Measurements from ENCODE around the gene TRERF1. TPM values are rescaled to one million over a fixed set of nuclear protein-coding genes. Genes with fewer than 3 reads are reported as not detected.

The TRERF1 gene
- total and polyA plus RNA-seq, 7 donors = 0.21 to 0.99 (median 0.44) TPM

- H3K27me3 ChIP-seq (ENCODE audit: insufficient read depth in 3 of 3, low read length in 2 of 3) = no peaks in the 10 kb centered on the region
- no peak overlapping the region for H3K4me3 ChIP-seq
- WGBS, 3 donors = 89 to 93% (median 90%) methylated on average over 7 of the region's 7 CpGs
- H3K36me3 ChIP-seq (ENCODE audit: insufficient read depth in 1 of 2, low read depth in 1 of 2) = no peaks in the 10 kb centered on the region
- ATAC-seq (peak in 1 of 4 donors; percentile 19), DNase-seq (no peak)
- intact Hi-C loops (cut with DNase I) = no loop called here
- H3K9me3 ChIP-seq = no peaks in the 10 kb centered on the region
- no peak overlapping the region for H3K27ac ChIP-seq
- no peaks in the 10 kb centered on the region for H3K4me1 ChIP-seq
- TF ChIP-seq CTCF (IDR thresholded peaks at IDR 0.05) = no peak
Measured at GRCh38 chr6:42239736-42240375, 211.9 kb downstream of the TRERF1 start.

DNA sequence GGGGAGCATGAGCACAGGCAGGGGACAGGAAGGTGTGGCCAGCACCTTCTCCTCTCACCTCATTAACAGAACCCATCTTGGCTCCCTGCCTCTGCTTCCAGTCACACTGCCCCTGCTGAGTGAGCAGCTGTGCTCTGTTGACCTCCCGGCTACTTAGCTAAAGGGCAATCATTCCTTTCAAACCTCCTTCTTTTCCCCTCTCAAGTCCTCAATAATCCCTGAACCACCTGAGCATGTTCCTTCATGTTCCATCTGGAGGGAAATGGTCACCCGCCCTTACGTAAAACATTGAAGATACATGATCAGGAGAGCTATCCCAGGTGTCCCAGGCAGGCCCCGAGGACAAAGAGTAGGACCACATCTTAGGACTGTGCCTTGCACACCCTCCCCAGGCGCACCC lies 212.4 kb downstream of the TRERF1 start:
- no peak overlapping the region for H3K4me3 ChIP-seq
- 88 to 94% (median 93%) methylated on average over 5 of the region's 5 CpGs for WGBS, 3 donors
- H3K27me3 ChIP-seq (ENCODE audit: insufficient read depth in 3 of 3, low read length in 2 of 3) = no peaks in the 10 kb centered on the region
- DNase-seq (no peak), ATAC-seq (no peak)
- H3K27ac ChIP-seq = no peak overlapping the region
- TF ChIP-seq CTCF (IDR thresholded peaks at IDR 0.05) = no peak
- H3K4me1 ChIP-seq = no peaks in the 10 kb centered on the region
- H3K36me3 ChIP-seq (ENCODE audit: insufficient read depth in 1 of 2, low read depth in 1 of 2) = no peaks in the 10 kb centered on the region
- H3K9me3 ChIP-seq = no peaks in the 10 kb centered on the region
- intact Hi-C loops (cut with DNase I) = no loop called here

DNA sequence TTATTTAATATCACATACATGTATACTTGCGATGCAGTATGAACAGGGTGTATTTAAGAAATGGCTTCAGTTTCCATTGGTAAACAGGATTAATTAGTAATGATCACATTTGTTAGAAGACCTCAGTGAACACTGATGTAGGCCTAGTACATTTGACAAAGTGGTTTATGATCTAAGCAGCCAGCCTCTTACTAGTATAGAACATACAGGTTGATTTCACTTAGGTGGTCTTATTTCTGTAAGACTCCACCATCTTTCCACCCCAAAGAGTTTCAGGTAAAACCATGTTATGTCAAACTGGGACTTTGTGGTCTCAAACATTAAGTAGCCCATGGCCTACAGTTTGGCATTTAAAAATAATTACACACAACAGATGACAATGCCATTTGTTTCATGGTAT lies 213.9 kb downstream of the TRERF1 start:
- Histone ChIP-seq H3K36me3 (ENCODE audit: insufficient read depth in 1 of 2, low read depth in 1 of 2) (no peaks in the 10 kb centered on the region), H3K27ac (no peak overlapping the region), H3K27me3 (ENCODE audit: insufficient read depth in 3 of 3, low read length in 2 of 3) (no peaks in the 10 kb centered on the region), H3K9me3 (no peaks in the 10 kb centered on the region), H3K4me1 (no peaks in the 10 kb centered on the region), H3K4me3 (no peak overlapping the region)
- 97 to 99% (median 98%) methylated on average over 1 of the region's 1 CpG for WGBS, 3 donors
- DNase-seq (no peak), ATAC-seq (no peak)
- TF ChIP-seq CTCF (IDR thresholded peaks at IDR 0.05) = no peak
- intact Hi-C loops (cut with DNase I) = no loop called here

- H3K27ac ChIP-seq = no peak overlapping the region
- 79 to 82% (median 80%) methylated on average over 5 of the region's 5 CpGs for WGBS, 3 donors
- DNase-seq (no peak), ATAC-seq (no peak)
- intact Hi-C loops (cut with DNase I) = no loop called here
- H3K4me1 ChIP-seq = no peaks in the 10 kb centered on the region
- H3K4me3 ChIP-seq = no peak overlapping the region
- no peaks in the 10 kb centered on the region for H3K27me3 ChIP-seq (ENCODE audit: insufficient read depth in 3 of 3, low read length in 2 of 3)
- no peaks in the 10 kb centered on the region for H3K36me3 ChIP-seq (ENCODE audit: insufficient read depth in 1 of 2, low read depth in 1 of 2)
- H3K9me3 ChIP-seq = no peaks in the 10 kb centered on the region
- no peak for TF ChIP-seq CTCF (IDR thresholded peaks at IDR 0.05)
Measured at GRCh38 chr6:42236682-42237473, 214.8 kb downstream of the TRERF1 start.
